Sigmoid colon (tissue), 7 donors: ENCODE data around the gene PDZRN4. TPM values are rescaled to one million over a fixed set of nuclear protein-coding genes. Genes with fewer than 3 reads are reported as not detected.
A peak's percentile ranks its signal among the peaks of the same experiment; 100 is the strongest.

Experiments
- DNase-seq: peaks from one replicate; pipeline ENCODE4 v3.0.0-alpha.2; 2019
- H3K27ac ChIP-seq, 4 donors: fragments of 200-600 bp; sonication (generic); one replicate each; pipeline ENCODE4 v1.5.1; 2016 to 2019; ENCODE audit warnings: mild to moderate bottlenecking in 1 of 4
- H3K27me3 ChIP-seq, 3 donors: fragments of 200-600 bp; sonication (generic); one replicate each; pipeline ENCODE4 v1.5.1; 2019; ENCODE audit warnings: mild to moderate bottlenecking in 1 of 3
- H3K36me3 ChIP-seq, 4 donors: fragments of 200-600 bp; sonication (generic); one replicate each; pipeline ENCODE4 v1.5.1; 2016 to 2019
- H3K4me1 ChIP-seq, 4 donors: fragments of 200-600 bp; sonication (generic); one replicate each; pipeline ENCODE4 v1.5.1; 2017 to 2019
- H3K4me3 ChIP-seq, 4 donors: fragments of 200-600 bp; sonication (generic); one replicate each; pipeline ENCODE4 v1.5.1; 2017 to 2019; ENCODE audit warnings: mild to moderate bottlenecking in 2 of 4, moderate library complexity in 1 of 4
- H3K9me3 ChIP-seq, 4 donors: fragments of 200-600 bp in 3 of 4; sonication (generic) in 3 of 4; one replicate each; pipeline versions ENCODE4 v1.5.1 to v1.6.1; 2013 to 2019
- EP300 ChIP-seq, 4 donors: sonication (generic); formaldehyde crosslinking; IDR thresholded peaks; one replicate each; pipeline ENCODE4 v1.6.1; 2017; ENCODE audit warnings: antibody characterized with exemption in 4 of 4
- POLR2A ChIP-seq, 2 donors: fragments of 450-650 bp; IDR thresholded peaks; one replicate each; pipeline ENCODE4 v1.6.1; 2016; ENCODE audit warnings: antibody characterized with exemption in 2 of 2, mild to moderate bottlenecking in 2 of 2, moderate library complexity in 2 of 2
- POLR2AphosphoS5 ChIP-seq, 4 donors: sonication (generic); formaldehyde crosslinking; IDR thresholded peaks; one replicate each; pipeline ENCODE4 v1.6.1; 2017; ENCODE audit warnings: antibody characterized with exemption in 4 of 4
- WGBS, 2 donors: extraction: QIAGEN DNeasy Blood & Tissue Kit; methylation state at CpG; one replicate each; pipeline ENCODE4 v1.1.7; 2013; 5-methylcytosine and 5-hydroxymethylcytosine counted together
- intact Hi-C: fragments of 100-400 bp; cut with DNase I; formaldehyde crosslinking; loops from one replicate; pipeline ENCODE4 v1.15.1; 2023
- polyA plus RNA-seq, 3 donors: library from polyadenylated mRNA; stranded (reverse); fragments of 200-250 nt; gene quantifications; one replicate each; pipeline ENCODE4 v1.2.3, GENCODE V29; 2013
- total RNA-seq, 4 donors: library from RNA; depleted of rRNA; stranded (reverse); fragments of >200 nt; gene quantifications; one replicate each; pipeline ENCODE4 v1.1.0, GENCODE V29; 2016
- TF ChIP-seq, protein P1 (sequence below), 4 experiments: fragments of 450-650 bp in 3 of 4; fragments of 200-600 bp in 1 of 4; IDR thresholded peaks; one replicate each; pipeline ENCODE4 v1.5.1; 2016 to 2019; ENCODE audit warnings: antibody characterized with exemption in 4 of 4, mild to moderate bottlenecking in 3 of 4, moderate library complexity in 2 of 4
- donor health status: healthy with polysubstance abuse.
- donor health status: Bipolar disorder and iron deficiency.
- donor health status: healthy.

The PDZRN4 gene
- total and polyA plus RNA-seq, 7 donors, result 0.23 to 98.1 (median 71.5) TPM

DNA sequence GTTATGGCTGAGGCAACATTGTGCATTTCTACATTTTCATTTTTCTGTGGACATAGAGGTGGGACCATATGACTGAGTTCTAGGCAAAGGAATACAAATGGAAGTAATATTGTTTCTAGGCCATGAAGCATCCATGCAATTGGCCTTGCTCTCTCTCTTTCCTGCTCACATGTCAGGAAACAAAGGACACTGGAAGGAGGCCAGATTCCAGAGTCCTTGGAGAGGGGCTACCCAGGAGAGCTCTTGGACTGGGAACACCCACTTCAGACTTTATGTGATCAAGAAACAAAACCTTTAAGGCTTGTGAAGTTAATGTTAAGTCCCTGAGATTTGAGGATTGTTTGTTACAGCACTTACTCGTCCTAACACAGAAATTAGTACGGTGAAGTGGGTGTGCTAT, 32.8 kb downstream of the PDZRN4 start:
- Histone ChIP-seq H3K4me3 (no peak overlapping the region), H3K4me1 (peaks cover 0 to 56% (median 40%) of the 10 kb centered on the region in 4 donors), H3K9me3 (no peaks in the 10 kb centered on the region), H3K27ac (peak overlapping the region in 2 of 4 donors; percentile 39 to 51), H3K27me3 (no peaks in the 10 kb centered on the region), H3K36me3 (no peaks in the 10 kb centered on the region)
- intact Hi-C loops, result no loop called here
- no peak for TF ChIP-seq EP300 (IDR thresholded peaks at IDR 0.05)
- no peak for TF ChIP-seq POLR2A (IDR thresholded peaks at IDR 0.05)
- no peak for TF ChIP-seq POLR2AphosphoS5 (IDR thresholded peaks at IDR 0.05)
- TF ChIP-seq, protein P1, sequence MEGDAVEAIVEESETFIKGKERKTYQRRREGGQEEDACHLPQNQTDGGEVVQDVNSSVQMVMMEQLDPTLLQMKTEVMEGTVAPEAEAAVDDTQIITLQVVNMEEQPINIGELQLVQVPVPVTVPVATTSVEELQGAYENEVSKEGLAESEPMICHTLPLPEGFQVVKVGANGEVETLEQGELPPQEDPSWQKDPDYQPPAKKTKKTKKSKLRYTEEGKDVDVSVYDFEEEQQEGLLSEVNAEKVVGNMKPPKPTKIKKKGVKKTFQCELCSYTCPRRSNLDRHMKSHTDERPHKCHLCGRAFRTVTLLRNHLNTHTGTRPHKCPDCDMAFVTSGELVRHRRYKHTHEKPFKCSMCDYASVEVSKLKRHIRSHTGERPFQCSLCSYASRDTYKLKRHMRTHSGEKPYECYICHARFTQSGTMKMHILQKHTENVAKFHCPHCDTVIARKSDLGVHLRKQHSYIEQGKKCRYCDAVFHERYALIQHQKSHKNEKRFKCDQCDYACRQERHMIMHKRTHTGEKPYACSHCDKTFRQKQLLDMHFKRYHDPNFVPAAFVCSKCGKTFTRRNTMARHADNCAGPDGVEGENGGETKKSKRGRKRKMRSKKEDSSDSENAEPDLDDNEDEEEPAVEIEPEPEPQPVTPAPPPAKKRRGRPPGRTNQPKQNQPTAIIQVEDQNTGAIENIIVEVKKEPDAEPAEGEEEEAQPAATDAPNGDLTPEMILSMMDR (IDR thresholded peaks at IDR 0.05), result no peak
- 76 to 78% methylated on average over 2 of the region's 2 CpGs for WGBS, 2 donors
- no peak for DNase-seq

DNA sequence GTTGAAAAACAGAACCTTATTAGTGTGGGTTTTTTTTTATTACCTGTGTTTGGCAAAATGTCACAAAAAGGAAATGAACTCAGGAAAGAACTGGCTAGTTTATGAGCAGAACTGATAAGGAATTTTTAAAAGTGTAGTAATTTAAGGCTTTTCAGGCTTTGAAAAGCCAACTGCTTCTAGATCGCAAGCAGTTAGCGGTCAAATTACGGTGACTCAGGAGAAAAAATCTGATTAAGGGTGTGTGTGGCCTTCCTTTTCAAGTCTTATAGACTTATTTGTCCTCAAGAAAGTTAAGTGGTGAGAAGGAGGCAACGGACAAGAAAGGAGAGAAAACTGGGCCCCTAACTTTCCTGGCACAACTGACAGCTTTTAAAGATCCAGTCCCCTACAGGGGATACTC, 33.4 kb downstream of the PDZRN4 start:
- H3K27ac ChIP-seq, result peak overlapping the region in 1 of 4 donors; percentile 27
- H3K9me3 ChIP-seq, result no peaks in the 10 kb centered on the region
- H3K36me3 ChIP-seq, result no peaks in the 10 kb centered on the region
- intact Hi-C loops, result no loop called here
- peaks cover 0 to 54% (median 40%) of the 10 kb centered on the region in 4 donors for H3K4me1 ChIP-seq
- WGBS, 2 donors, result 56 to 67% methylated on average over 4 of the region's 4 CpGs
- TF ChIP-seq POLR2AphosphoS5 (IDR thresholded peaks at IDR 0.05) (no peak), POLR2A (IDR thresholded peaks at IDR 0.05) (no peak), EP300 (IDR thresholded peaks at IDR 0.05) (no peak)
- TF ChIP-seq, protein P1 (IDR thresholded peaks at IDR 0.05), result no peak
- DNase-seq, result no peak
- no peaks in the 10 kb centered on the region for H3K27me3 ChIP-seq
- no peak overlapping the region for H3K4me3 ChIP-seq

DNA sequence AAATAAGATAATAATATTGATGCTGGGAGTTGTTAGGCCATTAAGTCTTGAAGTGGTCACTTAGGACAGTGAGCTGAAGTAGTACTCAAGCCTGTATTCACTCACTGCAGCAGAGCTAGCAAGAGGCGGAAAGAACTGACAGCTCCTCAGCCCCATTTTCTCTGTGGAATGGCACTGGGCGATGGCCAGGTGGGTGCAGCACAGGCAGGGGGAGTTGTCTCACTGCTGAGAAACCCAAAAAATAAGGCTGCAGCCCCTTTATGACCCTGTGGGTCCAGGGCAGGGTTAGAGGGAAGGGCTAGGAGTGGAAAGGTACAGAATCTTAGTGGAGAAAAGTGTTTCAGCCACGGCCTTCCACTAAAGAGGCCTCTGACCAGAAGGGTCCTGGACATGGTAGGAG, 35.5 kb downstream of the PDZRN4 start:
- Histone ChIP-seq H3K9me3 (no peaks in the 10 kb centered on the region), H3K36me3 (no peaks in the 10 kb centered on the region), H3K4me3 (no peak overlapping the region), H3K27ac (no peak overlapping the region), H3K4me1 (peaks cover 0 to 41% (median 24%) of the 10 kb centered on the region in 4 donors), H3K27me3 (no peaks in the 10 kb centered on the region)
- WGBS, 2 donors, result 87 to 94% methylated on average over 3 of the region's 3 CpGs
- no peak for TF ChIP-seq EP300 (IDR thresholded peaks at IDR 0.05)
- TF ChIP-seq, protein P1 (IDR thresholded peaks at IDR 0.05), result no peak
- TF ChIP-seq POLR2A (IDR thresholded peaks at IDR 0.05), result no peak
- TF ChIP-seq POLR2AphosphoS5 (IDR thresholded peaks at IDR 0.05), result no peak
- intact Hi-C loops, result no loop called here
- DNase-seq, result no peak

DNA sequence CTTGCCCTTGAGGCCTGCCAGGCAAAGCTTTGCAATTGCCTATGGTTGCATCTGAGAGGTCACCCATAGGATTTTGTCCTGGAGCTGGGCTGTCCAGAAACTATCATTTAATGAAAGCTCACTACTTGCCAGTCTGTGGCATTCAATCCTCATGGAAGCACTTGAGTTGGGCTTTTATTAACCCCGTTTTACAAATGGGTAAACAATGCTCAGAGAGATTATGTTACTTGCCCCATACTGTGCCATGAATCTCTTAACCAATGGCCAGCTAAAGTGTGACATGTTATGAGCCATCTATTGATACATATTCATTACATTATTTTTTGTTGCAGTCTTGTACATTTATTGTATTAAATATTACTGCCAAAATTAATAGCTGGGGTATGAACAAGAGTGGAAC, 35.9 kb downstream of the PDZRN4 start:
- Histone ChIP-seq H3K9me3 (no peaks in the 10 kb centered on the region), H3K4me3 (no peak overlapping the region), H3K36me3 (no peaks in the 10 kb centered on the region), H3K27ac (no peak overlapping the region), H3K27me3 (no peaks in the 10 kb centered on the region), H3K4me1 (peaks cover 0 to 40% (median 23%) of the 10 kb centered on the region in 4 donors)
- TF ChIP-seq POLR2A (IDR thresholded peaks at IDR 0.05) (no peak), EP300 (IDR thresholded peaks at IDR 0.05) (no peak), POLR2AphosphoS5 (IDR thresholded peaks at IDR 0.05) (no peak)
- TF ChIP-seq, protein P1 (IDR thresholded peaks at IDR 0.05), result no peak
- intact Hi-C loops, result no loop called here
- DNase-seq, result no peak
- 9 to 65% methylated on average over 1 of the region's 1 CpG for WGBS, 2 donors

DNA sequence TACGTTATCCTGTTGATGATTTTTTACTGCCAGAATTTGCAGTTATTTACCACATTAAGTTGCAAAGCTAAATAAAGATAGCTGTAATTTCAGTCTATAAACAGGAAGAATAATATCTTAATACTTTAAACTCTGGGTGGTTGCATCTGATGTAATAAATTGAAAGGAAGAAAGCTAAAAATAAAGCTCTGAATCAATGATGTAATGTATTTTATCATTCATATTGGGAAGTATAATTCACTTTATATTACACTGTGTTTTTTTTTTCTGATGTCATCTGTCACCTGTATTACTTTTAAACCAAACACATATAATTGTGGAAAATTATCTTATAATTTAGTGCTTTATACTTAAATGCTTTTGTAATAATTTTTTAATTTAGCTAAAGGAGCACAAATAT, 37.1 kb downstream of the PDZRN4 start:
- H3K27me3 ChIP-seq, result no peaks in the 10 kb centered on the region
- no peak for DNase-seq
- H3K27ac ChIP-seq, result no peak overlapping the region
- no peak overlapping the region for H3K4me3 ChIP-seq
- no peaks in the 10 kb centered on the region for H3K9me3 ChIP-seq
- TF ChIP-seq, protein P1 (IDR thresholded peaks at IDR 0.05), result no peak
- TF ChIP-seq EP300 (IDR thresholded peaks at IDR 0.05), result no peak
- TF ChIP-seq POLR2A (IDR thresholded peaks at IDR 0.05), result no peak
- no peak for TF ChIP-seq POLR2AphosphoS5 (IDR thresholded peaks at IDR 0.05)
- intact Hi-C loops, result no loop called here
- WGBS, 2 donors, result 67 to 87% methylated on average over 1 of the region's 1 CpG
- H3K36me3 ChIP-seq, result no peaks in the 10 kb centered on the region
- peaks cover 0 to 35% (median 19%) of the 10 kb centered on the region in 4 donors for H3K4me1 ChIP-seq
